Parathyroid adenoma (tissue), 2 donors: ENCODE measurements around the gene SLC9A9.

Experiments used
- H2AFZ ChIP-seq: fragments of 300-600 bp; sonication (generic); one replicate; pipeline ENCODE4 v1.7.0; 2017; ENCODE audit warnings: antibody characterized with exemption, mild to moderate bottlenecking
- H3K27ac ChIP-seq: fragments of 300-600 bp; sonication (generic); one replicate; pipeline ENCODE4 v1.7.0; 2017
- H3K27me3 ChIP-seq: fragments of 300-600 bp; sonication (generic); one replicate; pipeline ENCODE4 v1.7.0; 2017; ENCODE audit warnings: low read length; ENCODE audit not compliant: control insufficient read depth, insufficient read depth
- H3K36me3 ChIP-seq: fragments of 300-600 bp; sonication (generic); one replicate; pipeline ENCODE4 v1.7.0; 2017; ENCODE audit warnings: low read length; ENCODE audit not compliant: control insufficient read depth, insufficient read depth
- H3K4me1 ChIP-seq: fragments of 300-600 bp; sonication (generic); one replicate; pipeline ENCODE4 v1.7.0; 2017; ENCODE audit warnings: control low read depth
- H3K4me2 ChIP-seq: fragments of 300-600 bp; sonication (generic); one replicate; pipeline ENCODE4 v1.7.0; 2017; ENCODE audit warnings: low read length
- H3K4me3 ChIP-seq: fragments of 300-600 bp; sonication (generic); one replicate; pipeline ENCODE4 v1.7.0; 2017; ENCODE audit warnings: low read depth, low read length
- H3K79me2 ChIP-seq: fragments of 300-600 bp; sonication (generic); one replicate; pipeline ENCODE4 v1.7.0; 2017; ENCODE audit warnings: control low read depth
- H3K9ac ChIP-seq: fragments of 300-600 bp; sonication (generic); one replicate; pipeline ENCODE4 v1.7.0; 2017; ENCODE audit warnings: mild to moderate bottlenecking
- H3K9me3 ChIP-seq: fragments of 300-600 bp; sonication (generic); one replicate; pipeline ENCODE4 v1.7.0; 2017; ENCODE audit warnings: low read length; ENCODE audit not compliant: control insufficient read depth
- TF ChIP-seq, protein P1 (sequence below): fragments of 300-600 bp; sonication (generic); IDR thresholded peaks from one replicate; pipeline ENCODE4 v1.7.0; 2017; ENCODE audit warnings: antibody characterized with exemption, mild to moderate bottlenecking
- donor health status: primary hyperparathyroidism.

Gene SLC9A9

DNA sequence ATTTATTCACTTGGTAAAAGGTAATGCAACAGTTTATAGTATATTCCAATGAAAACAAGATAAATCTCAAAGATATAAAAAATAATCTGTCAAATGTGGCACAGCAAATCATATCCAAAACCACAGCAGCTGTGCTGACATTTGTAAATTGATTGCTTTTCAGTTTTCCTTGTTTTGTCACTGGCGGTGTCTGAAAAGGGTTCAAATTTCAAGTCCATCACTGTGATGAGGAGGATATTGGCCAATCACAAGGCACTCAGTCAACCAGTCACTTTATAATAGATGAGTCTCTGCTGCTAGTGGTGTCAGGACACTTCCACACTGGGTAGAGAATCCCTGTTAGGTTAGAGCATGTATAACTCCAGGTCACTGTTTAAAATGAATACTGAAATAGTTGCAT lies 154.8 kb downstream of the SLC9A9 start:
- no peak overlapping the region for H3K4me2 ChIP-seq
- H2AFZ ChIP-seq, result no peak overlapping the region
- H3K9ac ChIP-seq, result no peak overlapping the region
- no peaks in the 10 kb centered on the region for H3K36me3 ChIP-seq
- no peak overlapping the region for H3K4me3 ChIP-seq
- H3K79me2 ChIP-seq, result no peaks in the 10 kb centered on the region
- no peaks in the 10 kb centered on the region for H3K4me1 ChIP-seq
- H3K27ac ChIP-seq, result no peak overlapping the region
- no peaks in the 10 kb centered on the region for H3K9me3 ChIP-seq
- TF ChIP-seq, protein P1, sequence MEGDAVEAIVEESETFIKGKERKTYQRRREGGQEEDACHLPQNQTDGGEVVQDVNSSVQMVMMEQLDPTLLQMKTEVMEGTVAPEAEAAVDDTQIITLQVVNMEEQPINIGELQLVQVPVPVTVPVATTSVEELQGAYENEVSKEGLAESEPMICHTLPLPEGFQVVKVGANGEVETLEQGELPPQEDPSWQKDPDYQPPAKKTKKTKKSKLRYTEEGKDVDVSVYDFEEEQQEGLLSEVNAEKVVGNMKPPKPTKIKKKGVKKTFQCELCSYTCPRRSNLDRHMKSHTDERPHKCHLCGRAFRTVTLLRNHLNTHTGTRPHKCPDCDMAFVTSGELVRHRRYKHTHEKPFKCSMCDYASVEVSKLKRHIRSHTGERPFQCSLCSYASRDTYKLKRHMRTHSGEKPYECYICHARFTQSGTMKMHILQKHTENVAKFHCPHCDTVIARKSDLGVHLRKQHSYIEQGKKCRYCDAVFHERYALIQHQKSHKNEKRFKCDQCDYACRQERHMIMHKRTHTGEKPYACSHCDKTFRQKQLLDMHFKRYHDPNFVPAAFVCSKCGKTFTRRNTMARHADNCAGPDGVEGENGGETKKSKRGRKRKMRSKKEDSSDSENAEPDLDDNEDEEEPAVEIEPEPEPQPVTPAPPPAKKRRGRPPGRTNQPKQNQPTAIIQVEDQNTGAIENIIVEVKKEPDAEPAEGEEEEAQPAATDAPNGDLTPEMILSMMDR, result no peak
- H3K27me3 ChIP-seq, result no peaks in the 10 kb centered on the region

GRCh38 chr3:143686638-143687197 lies 161.6 kb downstream of the SLC9A9 start:
- TF ChIP-seq, protein P1, result no peak
- no peaks in the 10 kb centered on the region for H3K9me3 ChIP-seq
- H3K4me2 ChIP-seq, result no peak overlapping the region
- no peak overlapping the region for H3K4me3 ChIP-seq
- no peak overlapping the region for H3K9ac ChIP-seq
- H3K27me3 ChIP-seq, result no peaks in the 10 kb centered on the region
- H3K4me1 ChIP-seq, result no peaks in the 10 kb centered on the region
- no peaks in the 10 kb centered on the region for H3K36me3 ChIP-seq
- H2AFZ ChIP-seq, result no peak overlapping the region
- no peak overlapping the region for H3K27ac ChIP-seq
- no peaks in the 10 kb centered on the region for H3K79me2 ChIP-seq

- TF ChIP-seq, protein P1, result no peak
- Histone ChIP-seq H2AFZ (no peak overlapping the region), H3K27me3 (no peaks in the 10 kb centered on the region), H3K4me1 (no peaks in the 10 kb centered on the region), H3K79me2 (no peaks in the 10 kb centered on the region), H3K9ac (no peak overlapping the region), H3K4me2 (no peak overlapping the region), H3K27ac (no peak overlapping the region), H3K9me3 (no peaks in the 10 kb centered on the region), H3K36me3 (no peaks in the 10 kb centered on the region), H3K4me3 (no peak overlapping the region)
These were observed 162.8 kb downstream of the SLC9A9 start for GRCh38 chr3:143685491-143685890.

DNA sequence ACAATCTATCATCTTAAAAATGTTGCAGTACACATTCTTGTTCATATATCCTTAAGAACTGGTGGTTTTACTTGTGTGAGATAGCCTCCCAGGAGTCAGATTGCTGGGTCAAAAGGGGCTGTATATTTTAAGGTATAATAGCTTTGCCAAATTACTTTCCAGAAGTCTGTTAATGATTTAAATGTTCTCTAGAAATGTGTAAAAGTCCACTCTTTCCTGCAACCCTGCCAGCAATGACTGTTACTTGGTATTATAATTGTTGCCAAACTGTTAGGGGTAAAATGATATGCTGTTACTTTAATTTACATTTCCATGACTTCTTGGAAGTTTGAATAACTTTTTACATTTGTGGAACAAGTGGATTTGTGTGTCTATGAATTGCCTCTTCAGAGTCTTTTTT lies 170.8 kb downstream of the SLC9A9 start:
- Histone ChIP-seq H3K4me1 (no peaks in the 10 kb centered on the region), H3K9me3 (no peaks in the 10 kb centered on the region), H3K9ac (no peak overlapping the region), H3K4me2 (no peak overlapping the region), H3K27me3 (no peaks in the 10 kb centered on the region), H3K79me2 (no peaks in the 10 kb centered on the region), H2AFZ (no peak overlapping the region), H3K4me3 (no peak overlapping the region), H3K36me3 (no peaks in the 10 kb centered on the region), H3K27ac (no peak overlapping the region)
- TF ChIP-seq, protein P1, result no peak

- H3K4me3 ChIP-seq, result no peak overlapping the region
- H3K9ac ChIP-seq, result no peak overlapping the region
- TF ChIP-seq, protein P1, result no peak
- no peak overlapping the region for H2AFZ ChIP-seq
- no peak overlapping the region for H3K27ac ChIP-seq
- H3K4me1 ChIP-seq, result no peaks in the 10 kb centered on the region
- no peaks in the 10 kb centered on the region for H3K79me2 ChIP-seq
- no peaks in the 10 kb centered on the region for H3K9me3 ChIP-seq
- H3K4me2 ChIP-seq, result no peak overlapping the region
- no peaks in the 10 kb centered on the region for H3K27me3 ChIP-seq
- H3K36me3 ChIP-seq, result no peaks in the 10 kb centered on the region
These were observed 171.5 kb downstream of the SLC9A9 start for GRCh38 chr3:143676747-143677146.
